ENCODE measurements around the gene LMO4. TPM values are rescaled to one million over a fixed set of nuclear protein-coding genes. Genes with fewer than 3 reads are reported as not detected.

The LMO4 gene
- total RNA-seq: 43.1 and 43.3 TPM in 2 replicates

DNA sequence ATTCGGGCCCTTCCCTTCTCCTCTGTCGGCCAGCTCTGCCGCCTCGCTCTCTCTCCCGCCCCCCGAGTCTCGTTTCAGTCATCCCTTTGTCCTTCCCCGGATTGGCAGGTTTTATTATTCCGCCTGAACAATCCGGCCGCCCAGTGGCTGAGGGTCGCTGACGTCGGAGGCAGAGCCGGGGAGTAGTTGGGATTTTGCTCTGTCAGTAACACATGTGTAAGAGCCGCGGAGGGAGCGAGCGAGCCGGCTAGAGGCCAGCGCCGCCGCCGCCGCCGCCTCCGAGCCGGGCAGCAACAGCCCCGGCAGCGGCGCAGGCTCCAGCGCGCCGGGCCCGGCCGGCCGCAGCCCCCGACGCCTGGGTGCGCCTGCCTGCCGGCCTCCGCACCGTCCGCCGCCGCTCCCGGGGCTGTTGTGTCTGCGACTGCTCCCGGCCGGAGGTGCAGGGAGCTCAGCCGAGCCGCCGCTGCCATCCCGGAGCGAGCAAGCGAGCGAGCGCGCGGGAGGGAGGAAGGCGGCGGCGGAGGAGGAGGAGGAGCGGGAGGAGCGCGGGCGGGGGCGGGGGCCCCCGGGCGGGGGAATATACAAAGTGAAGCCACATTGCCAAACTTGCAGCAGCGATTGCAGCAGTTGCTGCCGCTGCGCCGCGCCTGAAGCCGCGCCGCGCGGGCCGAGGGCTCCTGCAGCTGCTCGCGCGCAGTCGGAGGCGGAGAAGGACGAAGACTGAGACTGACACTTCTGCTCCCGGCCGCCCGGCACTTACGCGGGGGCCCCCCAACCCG lies at the start of gene LMO4:
TSS of gene LMO4 (plus strand) at position 609 of the 779 bp plus-strand sequence. CDS start 3,136 bp downstream, outside the sequence.
- intact Hi-C loops (cut with micrococcal nuclease): loop anchor here (1.0 to 10.0 kb wide), 8 partner anchors 36 to 1564 kb away; partner anchors contain the start of genes GTF2B and PKN2

DNA sequence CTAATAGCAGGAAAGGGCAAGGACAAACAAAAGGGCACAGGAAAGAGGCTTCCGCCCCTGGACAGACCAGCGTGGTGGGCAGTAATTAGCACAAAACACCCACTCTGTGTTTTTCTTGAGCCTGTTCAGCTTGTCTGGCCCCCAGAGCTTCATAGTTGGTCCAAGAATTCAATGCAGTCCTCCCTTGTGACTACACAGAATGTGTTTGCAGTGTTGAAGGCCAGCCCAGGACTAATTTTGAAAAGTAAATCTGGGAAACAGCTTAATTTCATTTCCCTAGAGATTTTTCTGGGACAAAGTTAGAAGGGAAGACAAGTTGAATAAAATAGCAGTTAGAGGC lies 49.2 kb upstream of the LMO4 start:
- intact Hi-C loops (cut with micrococcal nuclease): no loop called here

GRCh38 chr1:87279966-87280535 lies 48.6 kb upstream of the LMO4 start:
- intact Hi-C loops (cut with micrococcal nuclease): no loop called here

DNA sequence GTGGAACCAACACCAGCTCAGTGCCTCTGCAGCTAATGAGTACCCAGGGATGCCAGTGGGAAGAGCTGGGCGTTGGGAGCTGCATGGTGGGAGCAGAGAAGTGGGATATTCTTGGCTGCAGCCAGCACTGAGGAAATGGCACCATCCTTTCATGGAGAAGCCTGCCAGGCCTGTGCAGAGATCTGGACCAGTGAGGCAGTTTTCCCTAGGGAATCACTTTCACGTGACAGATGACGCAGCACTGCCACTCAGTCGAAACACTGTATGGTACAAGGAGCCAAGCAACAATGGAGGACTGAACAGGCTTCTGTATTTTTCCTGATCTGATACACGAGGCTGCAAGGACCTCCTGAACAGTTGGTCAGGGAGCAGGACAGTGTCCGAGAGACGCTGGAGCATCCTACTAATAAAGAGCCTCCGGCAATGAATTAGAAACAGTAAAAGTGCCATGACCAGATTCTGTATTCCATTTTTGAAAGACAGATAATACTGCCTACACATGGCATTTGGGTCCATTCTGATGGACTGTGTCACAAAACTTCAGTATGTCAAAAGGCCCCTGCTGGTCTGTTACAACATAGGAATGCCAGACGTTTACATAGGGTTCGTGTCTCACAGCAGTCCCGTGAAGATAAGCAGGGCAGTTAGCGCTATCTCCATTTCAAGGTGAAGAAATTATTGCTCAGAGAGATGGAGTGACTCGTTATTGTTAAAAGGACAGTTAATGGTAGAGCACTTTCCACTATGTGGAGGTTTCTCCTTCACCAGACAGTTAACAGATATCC lies 44.0 kb upstream of the LMO4 start:
- intact Hi-C loops (cut with micrococcal nuclease): no loop called here

GRCh38 chr1:87291107-87291506 lies 37.6 kb upstream of the LMO4 start:
- intact Hi-C loops (cut with micrococcal nuclease): loop anchor here (10.0 kb wide), 1 partner anchor 894 kb away; no protein-coding TSS in a partner anchor

- intact Hi-C loops (cut with micrococcal nuclease): loop anchor here (1.0 to 10.0 kb wide), 5 partner anchors 36 to 1302 kb away; partner anchors contain the start of gene LMO4
Measured at GRCh38 chr1:87292684-87293493, 35.8 kb upstream of the LMO4 start.

DNA sequence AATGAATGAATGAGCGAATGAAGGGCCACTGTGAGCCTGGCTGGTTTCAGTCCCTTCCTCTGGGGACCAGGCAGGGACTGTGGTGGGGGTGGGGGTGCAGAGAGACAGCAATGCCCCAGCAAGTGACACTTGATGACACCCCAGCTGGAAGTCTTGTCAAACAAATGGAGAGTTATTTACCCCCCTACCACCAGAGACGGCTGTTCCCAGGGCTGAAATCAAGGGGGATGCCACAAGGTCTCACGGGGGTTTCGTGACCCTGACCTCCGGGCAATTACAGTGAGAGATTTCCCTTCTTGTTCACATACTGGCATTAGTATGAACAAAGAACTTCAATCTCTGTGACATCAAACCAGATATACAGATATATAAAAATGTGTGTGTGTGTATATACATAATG lies 34.0 kb upstream of the LMO4 start:
- intact Hi-C loops (cut with micrococcal nuclease): loop anchor here (10.0 kb wide), 1 partner anchor 890 kb away; no protein-coding TSS in a partner anchor

- intact Hi-C loops (cut with micrococcal nuclease): loop anchor here (10.0 kb wide), 1 partner anchor 889 kb away; no protein-coding TSS in a partner anchor
Measured at GRCh38 chr1:87295445-87296110, 33.1 kb upstream of the LMO4 start.

GRCh38 chr1:87296206-87296605 lies 32.5 kb upstream of the LMO4 start:
- intact Hi-C loops (cut with micrococcal nuclease): loop anchor here (10.0 kb wide), 1 partner anchor 889 kb away; no protein-coding TSS in a partner anchor

DNA sequence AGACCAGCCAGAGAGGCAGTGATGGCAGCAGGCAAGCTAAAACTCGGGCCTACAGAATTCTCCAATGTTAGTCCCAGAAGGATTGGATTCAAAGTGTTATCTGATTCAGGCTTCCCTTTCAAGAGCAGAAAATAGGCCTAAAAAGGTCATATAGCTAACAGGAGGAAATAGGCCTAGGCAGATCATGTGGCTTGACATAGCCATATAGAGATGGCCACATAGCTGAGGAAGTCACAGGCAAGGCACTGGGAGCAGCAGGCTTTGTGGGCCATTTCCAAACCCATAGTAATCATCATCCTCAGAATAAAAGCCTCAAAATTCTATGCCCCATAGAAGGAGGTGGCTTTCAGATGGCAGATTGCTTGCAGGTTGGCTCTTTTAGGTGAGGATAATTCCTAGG lies 29.0 kb upstream of the LMO4 start:
- intact Hi-C loops (cut with micrococcal nuclease): loop anchor here (10.0 kb wide), 1 partner anchor 885 kb away; no protein-coding TSS in a partner anchor

DNA sequence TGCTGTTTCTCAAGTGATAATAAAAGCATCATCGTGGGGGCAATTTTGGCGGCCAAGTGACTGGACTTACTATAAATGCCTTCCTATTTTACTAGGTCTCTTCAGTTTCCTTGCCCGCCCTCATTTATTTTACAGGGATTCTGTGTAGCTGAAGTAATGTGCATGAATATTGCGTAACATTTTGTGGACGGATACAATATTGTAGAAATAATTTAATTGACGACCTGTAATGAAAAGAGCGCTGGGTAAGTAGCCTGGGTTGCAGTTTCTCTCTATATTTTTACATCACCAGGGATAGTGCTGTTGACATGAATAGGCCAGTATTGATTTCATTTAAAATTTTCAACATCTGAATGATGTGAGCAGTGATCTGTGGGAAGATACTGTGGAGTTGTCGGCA lies 28.1 kb upstream of the LMO4 start:
- intact Hi-C loops (cut with micrococcal nuclease): no loop called here

DNA sequence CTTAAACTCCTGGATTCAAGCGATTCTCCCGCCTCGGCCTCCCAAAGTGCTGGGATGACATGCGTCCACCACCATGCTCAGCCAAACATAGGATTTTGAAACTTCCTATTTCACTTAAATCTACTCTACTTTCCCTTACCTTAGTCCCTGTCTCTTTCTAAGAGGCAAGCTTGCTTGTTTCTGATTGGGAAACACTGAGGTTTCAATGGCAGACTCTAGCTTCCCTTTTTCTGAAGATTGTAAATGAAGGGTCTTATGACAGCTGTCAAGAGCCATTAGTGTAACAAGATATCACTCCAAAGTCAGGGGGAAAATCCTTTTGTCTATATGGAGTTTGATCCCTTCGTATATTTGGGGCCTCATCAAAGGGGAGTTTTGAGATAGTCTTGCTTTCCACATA lies 23.5 kb upstream of the LMO4 start:
- intact Hi-C loops (cut with micrococcal nuclease): no loop called here

DNA sequence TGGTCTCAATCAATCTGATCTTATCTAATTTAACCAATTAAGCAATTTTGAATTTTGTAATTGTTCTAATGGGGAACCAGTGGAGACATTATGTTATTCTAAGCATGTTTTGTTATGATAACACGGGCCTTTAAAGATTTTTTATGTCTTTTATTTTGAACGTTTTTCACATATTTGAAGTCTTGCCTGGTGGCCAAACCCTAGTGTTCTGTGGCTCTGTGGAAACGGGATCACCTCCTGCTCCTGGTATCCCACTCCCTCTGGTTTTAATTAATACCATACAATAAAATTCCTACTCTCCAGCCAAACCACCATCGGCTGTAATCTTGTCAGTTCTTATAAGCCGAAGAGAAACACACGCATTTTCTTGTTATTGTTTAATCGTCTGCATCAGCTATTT lies 22.9 kb upstream of the LMO4 start:
- intact Hi-C loops (cut with micrococcal nuclease): no loop called here

DNA sequence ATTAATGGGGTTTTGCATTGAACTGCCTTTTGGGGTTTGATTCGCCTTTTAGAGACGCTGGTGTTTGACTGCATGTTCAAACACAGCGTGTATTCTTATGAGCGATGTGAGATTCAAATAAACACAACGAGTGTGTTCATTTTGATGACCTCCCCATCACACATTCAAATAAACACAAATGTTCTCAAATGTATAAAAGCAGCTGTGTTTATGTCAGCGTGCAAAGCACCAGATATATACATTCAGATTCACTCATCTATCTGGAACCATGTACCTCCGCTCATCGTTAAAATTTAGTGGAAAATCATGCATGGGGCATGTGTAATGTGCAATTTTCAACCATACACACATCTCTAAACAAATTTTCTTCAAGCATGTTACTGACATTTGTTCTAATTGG lies 21.4 kb upstream of the LMO4 start:
- intact Hi-C loops (cut with micrococcal nuclease): no loop called here

GRCh38 chr1:87307931-87308330 lies 20.7 kb upstream of the LMO4 start:
- intact Hi-C loops (cut with micrococcal nuclease): no loop called here

DNA sequence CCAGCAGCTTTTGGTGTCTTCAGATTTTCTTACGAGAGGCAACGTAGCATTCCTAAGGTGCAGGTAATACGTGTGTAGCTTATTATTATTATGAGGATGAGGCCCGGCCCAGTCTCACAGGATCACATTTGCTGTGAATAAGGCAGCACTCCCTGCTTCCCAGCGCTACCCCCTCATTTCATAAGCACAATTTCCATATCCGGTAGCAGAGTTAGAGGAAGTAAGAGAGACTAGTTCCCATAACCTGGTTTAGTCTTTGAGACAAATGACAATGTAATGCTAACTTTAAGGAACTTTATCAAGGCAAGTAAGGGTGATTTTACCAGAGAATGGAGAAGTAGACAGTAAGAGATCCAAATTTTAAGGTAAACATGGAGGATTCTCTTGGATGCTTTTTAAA lies 14.6 kb upstream of the LMO4 start:
- intact Hi-C loops (cut with micrococcal nuclease): no loop called here

- intact Hi-C loops (cut with micrococcal nuclease): no loop called here
Measured at GRCh38 chr1:87318056-87318650, 10.5 kb upstream of the LMO4 start.

GRCh38 chr1:87318806-87319205 lies 9.9 kb upstream of the LMO4 start:
- intact Hi-C loops (cut with micrococcal nuclease): no loop called here

GRCh38 chr1:87325982-87326738 lies 2.5 kb upstream of the LMO4 start:
- intact Hi-C loops (cut with micrococcal nuclease): loop anchor here (1.0 to 10.0 kb wide), 8 partner anchors 9 to 1566 kb away; partner anchors contain the start of gene GTF2B
